GM18508 (cell line): ENCODE results near the gene GPRC5C.

ENCODE experiments used
- ATAC-seq: cut with Tn5 transposase; IDR thresholded peaks from one replicate; pipeline ENCODE4 v1.9.1; 2021; ENCODE audit warnings: moderate number of reproducible peaks; ENCODE audit not compliant: insufficient read depth, unreplicated experiment

Gene GPRC5C

DNA sequence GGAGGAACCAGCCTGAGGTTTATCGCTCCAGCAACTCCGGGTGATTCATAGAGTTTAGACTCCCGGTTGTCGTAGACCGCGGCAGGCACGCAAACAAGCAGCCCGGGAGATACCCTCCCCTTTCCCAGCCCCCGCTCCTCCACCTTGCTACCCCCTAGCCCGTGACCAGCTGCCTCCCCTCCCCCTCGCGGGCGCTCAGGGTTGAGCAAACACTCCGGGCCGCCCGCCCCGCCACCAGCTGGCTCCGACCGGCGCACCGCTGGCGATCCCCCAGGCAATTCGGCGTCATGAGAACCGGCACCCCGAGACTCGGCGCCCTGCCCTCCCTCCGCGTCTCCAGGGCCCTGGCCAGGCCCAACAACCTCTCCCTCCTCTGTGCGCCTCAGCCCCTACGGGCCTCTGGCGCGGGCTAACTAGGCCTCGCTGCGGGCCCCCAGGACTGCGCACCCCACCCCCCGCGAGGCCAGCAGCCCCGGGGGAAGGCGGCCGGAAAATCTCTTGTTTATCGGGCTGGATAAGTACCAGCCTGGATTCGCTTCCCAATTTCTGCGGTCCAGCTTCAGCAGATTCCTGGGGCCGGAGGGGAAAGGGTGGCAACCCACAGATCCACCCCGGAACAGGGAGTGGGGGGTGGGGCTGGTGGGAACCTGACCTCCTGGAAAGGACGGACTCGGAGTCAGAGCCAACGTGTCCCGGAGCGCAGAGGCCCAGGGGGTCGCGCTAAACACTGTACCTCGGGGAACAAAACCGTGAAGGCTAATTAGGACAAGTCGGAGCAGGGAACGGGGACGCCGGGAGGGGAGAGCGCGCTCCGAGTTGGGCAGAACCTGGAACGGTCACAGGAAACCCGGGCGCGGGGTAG is 951 bp upstream of the GPRC5C start:
- ATAC-seq: no peak

DNA sequence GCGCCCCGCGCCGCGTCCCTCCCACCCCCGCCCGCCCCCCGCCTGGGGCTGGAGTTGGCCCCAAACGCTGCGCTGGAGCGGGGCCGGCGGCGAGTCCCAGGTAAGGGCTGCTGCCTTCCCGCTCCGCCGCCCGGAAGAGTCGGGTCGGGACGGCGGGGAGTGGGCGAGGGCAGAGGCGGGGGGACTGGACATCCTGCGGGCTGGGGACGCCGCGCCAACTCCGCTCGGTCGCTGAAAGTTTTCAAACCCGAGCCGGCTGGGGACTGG is 469 bp downstream of the GPRC5C start:
- no peak for ATAC-seq

DNA sequence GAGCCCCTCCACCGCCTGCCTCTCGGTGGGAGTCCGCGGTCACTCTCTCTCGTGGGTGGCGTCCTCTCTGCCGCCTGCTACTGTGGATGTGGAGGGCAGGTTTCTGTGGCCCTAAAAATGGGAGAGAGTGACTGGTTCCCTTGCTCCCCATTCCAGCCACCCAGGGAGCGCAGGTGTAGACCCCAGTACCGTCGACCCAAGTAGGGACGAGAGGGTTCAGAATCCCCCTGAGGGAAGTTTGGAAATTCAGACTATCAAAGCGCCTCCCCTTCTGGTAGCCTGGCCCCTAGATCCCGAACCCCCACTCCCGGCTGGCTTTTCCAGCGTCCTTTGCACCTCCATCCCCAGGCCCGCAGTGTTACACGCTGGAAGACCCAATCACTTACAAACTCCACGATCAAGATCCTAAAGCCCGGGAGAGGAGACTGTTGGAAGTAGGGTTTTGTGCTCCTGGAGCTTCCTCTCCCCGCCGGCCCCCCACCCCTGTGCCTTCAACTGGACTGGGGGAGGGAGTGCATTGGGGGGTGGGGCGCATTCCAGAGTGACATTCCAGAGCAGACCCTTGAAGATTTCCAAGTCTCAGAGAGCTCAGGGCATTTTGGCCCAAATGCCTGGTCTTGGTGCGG is 991 bp downstream of the GPRC5C start:
- no peak for ATAC-seq

DNA sequence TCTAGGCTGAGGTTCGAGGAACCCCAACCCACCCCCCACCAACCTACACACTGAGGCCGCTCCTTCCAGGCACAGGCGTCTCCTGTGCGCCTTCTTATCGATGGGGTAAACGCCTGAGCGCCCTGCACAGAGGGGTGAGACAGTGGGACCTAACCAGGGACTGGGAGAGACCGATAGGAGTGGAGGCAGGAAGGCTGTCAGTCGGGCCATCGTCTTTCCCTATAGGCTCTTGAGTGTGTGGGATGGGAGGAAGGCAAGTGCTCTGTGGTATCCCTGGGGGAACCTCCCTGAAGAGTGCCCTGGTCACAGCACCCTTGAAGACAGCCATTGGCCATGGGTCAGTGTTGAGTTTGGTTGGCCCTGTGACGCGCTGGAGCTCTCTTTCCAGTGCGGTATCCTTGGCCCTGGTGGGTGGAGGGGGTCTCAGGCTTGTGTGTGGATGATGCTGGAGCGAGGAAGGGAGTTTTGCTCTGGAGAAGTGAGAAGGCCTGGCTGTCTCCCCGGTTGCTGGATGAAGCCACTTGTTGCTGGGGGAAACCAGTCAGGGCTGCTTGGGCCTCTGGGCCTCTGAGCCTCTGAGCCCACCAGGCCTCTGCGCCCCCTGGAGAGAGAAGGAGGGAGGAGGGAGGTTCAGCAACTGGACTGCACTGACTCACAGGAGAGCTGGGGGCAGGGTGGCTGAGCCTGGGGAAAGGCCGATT is 1.7 kb downstream of the GPRC5C start:
- no peak for ATAC-seq

DNA sequence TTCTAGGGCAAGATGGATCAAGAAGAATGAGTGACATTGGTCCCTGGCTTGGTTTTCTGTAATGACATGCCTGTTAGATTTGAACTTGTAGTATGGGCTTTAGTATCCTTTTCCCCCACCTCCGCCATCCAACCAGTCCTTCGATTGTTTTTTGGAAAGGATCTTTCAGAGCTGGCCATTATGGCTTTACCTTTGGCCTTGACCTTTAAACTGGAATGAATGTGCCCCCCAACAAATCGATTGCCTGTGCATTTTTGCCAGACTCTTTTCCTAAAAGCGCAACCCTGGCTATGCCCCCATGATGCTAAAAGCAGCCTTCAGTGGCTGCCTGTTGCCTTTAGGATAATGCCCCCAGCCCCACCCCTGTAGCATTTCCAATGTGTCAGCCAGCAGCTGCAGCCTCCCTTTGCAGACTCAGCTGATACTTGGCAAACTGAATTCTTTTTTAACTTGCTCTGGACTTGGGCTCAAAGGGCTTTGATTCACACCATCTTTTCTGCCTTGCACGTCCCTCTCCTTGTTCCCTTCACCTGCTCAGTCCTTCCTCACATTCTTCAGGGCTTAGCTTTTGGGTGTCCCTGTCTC is 4.0 kb downstream of the GPRC5C start:
- no peak for ATAC-seq

DNA sequence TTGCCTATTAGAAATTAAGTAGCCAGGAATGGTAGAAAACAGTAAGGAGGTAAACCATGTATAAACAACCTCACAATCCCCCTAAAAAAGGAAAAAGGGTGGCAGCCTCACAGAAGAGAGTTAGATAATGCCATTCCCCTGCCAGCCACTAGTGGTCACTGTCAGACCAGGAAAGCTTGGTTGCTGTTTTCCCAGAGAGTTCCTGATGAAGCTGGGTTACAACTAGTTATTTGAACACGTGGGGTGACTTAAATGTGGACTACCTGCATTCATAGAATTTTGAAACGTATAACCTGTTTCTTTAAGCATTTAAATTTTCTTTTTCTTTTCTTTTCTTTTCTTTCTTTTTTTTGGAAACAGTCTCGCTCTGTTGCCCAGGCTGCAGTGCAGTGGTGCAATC is 5.8 kb downstream of the GPRC5C start:
- ATAC-seq: no peak

DNA sequence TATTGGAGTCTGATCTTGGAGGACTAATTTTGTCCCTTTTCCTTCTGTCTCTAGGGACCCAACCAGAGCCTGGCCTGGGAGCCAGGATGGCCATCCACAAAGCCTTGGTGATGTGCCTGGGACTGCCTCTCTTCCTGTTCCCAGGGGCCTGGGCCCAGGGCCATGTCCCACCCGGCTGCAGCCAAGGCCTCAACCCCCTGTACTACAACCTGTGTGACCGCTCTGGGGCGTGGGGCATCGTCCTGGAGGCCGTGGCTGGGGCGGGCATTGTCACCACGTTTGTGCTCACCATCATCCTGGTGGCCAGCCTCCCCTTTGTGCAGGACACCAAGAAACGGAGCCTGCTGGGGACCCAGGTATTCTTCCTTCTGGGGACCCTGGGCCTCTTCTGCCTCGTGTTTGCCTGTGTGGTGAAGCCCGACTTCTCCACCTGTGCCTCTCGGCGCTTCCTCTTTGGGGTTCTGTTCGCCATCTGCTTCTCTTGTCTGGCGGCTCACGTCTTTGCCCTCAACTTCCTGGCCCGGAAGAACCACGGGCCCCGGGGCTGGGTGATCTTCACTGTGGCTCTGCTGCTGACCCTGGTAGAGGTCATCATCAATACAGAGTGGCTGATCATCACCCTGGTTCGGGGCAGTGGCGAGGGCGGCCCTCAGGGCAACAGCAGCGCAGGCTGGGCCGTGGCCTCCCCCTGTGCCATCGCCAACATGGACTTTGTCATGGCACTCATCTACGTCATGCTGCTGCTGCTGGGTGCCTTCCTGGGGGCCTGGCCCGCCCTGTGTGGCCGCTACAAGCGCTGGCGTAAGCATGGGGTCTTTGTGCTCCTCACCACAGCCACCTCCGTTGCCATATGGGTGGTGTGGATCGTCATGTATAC is 8.0 kb downstream of the GPRC5C start:
- no peak for ATAC-seq

DNA sequence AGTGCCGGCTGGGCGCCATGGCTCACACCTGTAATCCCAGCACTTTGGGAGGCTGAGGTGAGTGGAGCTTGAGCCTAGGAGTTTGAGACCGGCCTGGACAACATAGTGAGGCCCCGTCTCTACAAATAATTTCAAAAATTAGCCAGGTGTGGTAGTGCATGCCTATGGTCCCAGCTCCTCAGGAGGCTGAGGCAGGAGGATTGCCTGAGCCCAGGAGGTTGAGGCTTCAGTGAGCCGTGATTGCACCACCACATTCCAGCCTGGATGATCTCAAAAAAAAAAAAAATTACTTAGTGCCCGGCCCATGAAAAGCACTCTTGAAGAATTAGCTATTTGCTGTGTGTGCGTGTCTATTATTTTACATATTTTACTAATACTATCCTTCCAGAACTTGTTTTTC is 9.6 kb downstream of the GPRC5C start:
- ATAC-seq: no peak

DNA sequence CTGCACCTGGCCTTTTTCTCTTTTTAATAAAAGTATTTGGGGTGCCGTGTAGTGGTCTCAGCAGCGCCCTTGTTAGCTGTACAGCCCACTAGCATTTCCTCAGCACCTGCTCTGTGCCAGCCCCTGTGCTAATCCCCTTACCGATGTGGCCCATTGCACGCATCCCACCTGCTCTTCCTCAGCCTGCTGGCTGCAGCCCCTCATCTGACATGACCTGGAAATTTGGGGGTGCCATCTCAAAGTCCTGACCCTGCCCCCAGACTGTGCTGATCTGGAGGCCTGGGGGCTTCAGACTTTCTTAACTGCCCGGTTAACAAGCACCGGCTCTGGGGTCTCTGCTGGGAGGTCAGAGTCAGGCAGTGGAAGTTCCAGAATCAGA is 10.4 kb downstream of the GPRC5C start:
- ATAC-seq: no peak

DNA sequence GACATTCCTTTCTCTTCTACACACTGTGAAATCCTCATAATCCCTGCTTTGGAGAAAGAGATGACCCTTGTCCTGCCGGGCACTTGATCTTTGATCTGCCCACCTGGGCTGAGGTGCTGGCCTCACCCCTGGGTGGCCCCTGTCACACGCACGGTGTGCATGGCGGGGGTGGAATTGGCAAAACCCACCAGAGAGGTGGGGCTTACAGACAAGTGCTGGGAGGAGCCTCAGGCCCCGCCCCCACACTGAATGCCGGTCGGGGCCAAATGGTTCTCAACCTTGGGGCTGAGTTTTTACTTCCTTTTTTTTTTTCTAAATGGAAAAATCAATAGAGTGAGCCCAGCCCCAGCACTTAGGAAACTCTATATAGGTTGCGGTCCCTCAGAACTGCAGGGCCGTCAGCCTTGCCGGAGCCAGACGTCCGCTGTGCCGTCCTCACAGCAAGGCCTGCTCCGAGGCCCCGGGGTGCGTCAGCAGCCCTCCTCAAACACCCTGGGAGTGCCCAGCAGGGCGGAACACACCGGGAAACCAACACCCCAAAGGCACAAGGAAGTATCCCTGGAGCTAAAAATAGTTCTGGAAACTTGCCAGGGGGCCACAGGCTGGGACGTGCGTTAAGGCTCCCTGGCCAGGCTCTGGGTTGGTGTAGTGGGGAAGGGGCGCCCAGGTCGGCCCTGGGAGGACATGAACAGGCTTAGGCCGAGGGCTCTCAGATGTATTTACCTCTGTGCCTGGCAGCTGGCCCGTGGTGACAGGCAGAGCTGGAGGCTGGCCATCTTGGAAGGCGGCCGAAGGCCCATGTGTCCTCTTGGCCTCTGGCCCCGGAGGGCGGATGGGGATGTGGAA is 11.0 kb downstream of the GPRC5C start:
- no peak for ATAC-seq

DNA sequence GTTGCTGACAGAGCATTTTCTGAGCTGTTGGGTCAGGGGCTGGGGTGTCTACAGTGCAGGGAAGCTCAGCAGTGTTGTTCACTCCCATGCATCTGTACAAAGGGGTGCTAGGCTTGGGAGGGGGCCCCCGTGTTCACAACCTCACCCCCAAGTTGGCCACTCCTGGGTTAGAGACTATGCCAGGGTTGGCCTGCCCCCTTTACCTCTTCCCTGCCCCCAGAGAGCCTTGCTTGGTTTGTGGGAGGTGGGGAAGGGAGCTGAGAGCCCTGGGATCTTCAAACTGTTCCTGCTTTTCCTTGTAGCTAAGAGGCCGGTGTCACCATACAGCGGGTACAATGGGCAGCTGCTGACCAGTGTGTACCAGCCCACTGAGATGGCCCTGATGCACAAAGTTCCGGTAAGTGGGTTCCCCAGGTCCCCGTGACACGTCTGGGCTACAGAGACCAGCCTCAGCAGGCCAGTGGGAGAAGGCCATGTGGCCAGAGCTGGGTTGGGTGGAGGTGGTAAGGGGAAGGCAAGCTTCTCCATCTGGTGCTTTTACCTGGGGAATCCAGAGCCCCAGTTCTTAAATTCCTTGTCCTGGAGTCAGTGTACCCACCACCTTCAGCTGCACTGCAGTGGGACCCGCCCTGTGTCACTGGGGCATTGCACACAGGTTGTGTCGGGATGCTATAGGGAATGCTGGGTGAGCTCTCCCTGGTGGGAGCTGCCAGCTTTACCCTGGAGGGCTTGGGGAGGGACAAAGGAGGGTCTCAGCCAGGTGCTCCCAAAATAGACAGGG is 11.8 kb downstream of the GPRC5C start:
- no peak for ATAC-seq

DNA sequence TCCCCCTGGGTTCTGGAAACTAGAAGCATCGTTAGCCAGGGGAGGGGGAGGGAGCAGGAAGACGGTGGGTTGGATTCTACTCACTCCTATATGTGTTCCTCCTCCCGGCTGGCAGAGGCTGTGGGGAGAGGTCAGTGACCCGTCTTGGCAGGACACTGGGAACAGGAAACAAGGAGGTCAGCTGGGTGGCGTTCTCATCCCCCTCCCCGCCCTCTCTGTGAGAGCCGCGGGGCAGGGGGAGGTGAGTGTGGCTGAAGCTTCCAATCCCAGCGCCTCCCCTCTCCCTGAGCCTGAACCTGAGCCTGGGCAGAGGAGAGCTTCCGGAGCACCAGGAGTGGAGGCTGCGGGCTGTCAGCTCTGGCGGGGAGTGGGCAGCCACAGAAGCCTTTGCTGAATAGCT is 12.5 kb downstream of the GPRC5C start:
- no peak for ATAC-seq

DNA sequence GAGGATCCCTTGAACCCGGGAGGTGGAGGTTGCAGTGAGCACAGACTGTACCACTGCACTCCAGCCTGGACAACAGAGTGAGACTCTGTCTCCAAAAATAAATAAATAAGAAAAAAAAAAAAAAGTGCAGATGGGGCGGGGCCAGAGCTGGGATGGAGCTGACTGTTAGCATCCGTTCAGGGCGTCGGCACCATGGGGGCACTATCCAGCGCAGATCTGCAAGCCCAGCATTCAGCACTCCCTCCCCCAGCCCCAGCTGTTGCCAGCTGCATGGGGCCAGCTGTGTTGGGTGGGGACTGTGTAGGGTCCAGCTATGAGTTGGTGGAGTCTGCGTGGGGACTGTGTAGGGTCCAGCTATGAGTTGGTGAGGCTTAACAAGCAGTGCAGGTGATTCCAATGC is 13.3 kb downstream of the GPRC5C start:
- ATAC-seq: no peak

DNA sequence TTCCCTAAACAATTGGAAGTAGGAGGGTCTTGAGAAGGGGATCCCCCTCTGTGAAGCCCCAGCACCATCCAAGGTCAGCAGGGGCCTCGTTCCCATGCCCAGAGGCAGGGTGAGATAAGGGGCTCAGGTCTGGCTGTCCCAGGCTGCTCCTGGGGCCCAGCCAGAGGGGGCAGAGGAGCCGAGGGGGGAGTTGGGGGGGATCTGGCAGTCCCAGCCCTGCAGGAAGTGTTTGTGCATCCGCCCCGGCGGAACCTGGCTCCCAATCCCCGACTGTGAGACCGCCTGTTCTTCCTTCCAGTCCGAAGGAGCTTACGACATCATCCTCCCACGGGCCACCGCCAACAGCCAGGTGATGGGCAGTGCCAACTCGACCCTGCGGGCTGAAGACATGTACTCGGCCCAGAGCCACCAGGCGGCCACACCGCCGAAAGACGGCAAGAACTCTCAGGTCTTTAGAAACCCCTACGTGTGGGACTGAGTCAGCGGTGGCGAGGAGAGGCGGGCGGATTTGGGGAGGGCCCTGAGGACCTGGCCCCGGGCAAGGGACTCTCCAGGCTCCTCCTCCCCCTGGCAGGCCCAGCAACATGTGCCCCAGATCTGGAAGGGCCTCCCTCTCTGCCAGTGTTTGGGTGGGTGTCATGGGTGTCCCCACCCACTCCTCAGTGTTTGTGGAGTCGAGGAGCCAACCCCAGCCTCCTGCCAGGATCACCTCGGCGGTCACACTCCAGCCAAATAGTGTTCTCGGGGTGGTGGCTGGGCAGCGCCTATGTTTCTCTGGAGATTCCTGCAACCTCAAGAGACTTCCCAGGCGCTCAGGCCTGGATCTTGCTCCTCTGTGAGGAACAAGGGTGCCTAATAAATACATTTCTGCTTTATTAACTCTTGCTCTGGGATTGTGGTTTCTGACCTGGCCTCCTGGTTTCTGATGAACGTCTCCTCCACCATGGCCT is 14.9 kb downstream of the GPRC5C start:
- no peak for ATAC-seq

DNA sequence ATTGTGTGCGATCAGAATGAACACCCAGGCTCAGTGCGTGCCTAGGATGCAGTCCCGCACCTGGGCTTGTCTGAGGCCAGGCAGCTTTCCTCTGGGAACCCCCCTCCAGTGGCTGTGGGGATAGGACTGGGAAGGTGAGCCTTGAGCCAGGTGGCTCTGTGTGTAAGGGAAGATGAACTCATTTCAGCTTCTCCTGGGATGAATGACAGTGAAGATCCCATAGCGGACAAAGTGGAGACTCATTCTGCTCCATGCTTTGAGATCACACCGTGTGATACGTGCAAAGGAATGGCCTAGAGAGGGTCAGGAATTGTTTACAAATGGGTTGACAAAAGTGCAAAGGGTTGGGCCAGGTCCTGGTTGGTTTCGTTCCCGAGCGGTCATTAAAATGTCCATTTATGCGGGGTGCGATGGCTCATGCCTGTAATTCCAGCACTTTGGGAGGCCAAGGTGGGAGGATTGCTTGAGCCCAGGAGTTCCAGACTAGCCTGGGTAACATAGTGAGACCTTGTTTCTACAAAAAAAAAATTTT is 15.8 kb downstream of the GPRC5C start:
- ATAC-seq: no peak

DNA sequence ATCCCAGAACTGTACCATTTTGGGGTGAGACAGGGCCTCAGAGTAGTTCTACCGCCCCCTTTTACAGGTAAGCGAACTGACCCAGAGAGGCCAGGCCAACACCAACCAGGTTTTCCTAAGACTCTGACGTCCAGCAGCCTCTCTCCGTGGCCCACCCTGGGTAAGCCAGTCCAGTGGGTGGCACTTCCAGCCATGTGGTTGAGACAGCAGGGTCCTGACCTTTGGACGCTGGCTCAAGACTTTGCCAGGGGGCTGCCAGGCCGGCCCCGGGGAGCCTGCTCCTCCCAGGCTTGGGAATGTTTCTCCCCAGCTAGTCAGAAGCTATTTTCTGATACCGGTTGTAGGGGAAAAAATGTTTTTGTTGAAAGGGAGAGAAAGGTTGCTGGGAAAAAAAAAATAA is 16.9 kb downstream of the GPRC5C start:
- no peak for ATAC-seq

DNA sequence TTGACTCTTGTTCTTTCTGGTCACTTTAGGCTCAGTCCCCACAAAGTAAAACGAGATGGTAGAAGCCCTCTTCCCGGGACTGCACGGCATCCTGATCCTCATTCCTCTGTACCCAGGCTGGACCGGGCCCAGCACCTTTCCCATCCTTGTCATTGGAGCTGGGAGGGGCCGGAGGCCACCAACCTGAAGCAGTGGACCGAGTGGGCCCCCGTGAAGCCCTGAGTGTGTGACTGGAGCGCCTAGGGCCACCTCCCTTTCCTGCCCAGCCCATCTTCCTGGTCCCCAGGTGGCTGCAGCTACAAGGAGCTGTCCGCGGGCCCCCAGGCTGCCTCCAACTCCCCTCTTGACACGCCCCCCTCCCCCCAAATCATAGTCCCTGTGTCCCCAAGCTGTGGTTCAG is 17.4 kb downstream of the GPRC5C start:
- ATAC-seq: no peak
